ENCODE data around the gene TWNK. TPM values are rescaled to one million over a fixed set of nuclear protein-coding genes. Genes with fewer than 3 reads are reported as not detected.

Gene TWNK
- total and polyA plus RNA-seq, 10 of the 15 experiments (the other 5 are each of a cell fraction or from before 2014, with no cell fraction given): 13.6 to 32.8 (median 18.0) TPM

DNA sequence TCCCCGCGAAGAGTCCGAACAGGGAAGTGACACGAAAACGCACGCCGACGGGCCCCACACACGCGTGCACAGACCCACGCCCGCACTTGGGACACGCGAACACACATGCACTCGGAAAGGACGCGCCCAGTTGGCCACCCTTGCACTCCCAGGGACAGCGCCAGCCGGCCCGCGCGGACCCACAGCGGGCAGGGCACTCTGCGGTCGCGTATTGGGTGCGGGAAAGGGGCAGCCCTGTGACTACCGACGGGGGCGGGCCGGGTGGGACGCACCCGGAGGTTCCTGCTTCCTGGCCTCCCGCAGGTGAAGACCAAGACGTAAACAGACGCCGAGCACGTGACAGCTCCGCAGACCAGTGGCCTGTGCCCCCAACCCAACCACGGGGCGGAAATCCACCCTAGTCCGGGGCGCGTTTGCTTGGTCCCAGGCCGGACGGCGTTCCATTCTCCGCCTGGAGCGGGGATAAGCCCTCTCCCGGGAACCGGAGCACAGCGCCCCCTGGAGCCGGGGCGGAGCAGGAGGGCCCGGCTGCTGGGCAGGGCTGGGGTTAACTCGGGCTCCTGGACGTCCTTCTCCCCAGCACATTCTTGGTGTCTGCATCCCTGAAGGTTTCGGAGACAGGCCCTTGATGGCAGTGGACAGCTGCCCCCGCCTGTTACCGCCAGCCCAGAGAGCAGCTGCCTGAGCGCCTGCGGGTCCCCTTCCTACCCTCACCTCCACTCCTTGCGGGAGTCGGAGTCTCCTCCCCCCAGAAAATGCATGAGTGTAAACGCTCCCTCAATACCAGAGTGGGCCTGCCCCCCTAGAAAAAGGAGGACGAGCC is 10.2 kb downstream of the TWNK start (continued):
- TF ChIP-seq, protein P1, sequence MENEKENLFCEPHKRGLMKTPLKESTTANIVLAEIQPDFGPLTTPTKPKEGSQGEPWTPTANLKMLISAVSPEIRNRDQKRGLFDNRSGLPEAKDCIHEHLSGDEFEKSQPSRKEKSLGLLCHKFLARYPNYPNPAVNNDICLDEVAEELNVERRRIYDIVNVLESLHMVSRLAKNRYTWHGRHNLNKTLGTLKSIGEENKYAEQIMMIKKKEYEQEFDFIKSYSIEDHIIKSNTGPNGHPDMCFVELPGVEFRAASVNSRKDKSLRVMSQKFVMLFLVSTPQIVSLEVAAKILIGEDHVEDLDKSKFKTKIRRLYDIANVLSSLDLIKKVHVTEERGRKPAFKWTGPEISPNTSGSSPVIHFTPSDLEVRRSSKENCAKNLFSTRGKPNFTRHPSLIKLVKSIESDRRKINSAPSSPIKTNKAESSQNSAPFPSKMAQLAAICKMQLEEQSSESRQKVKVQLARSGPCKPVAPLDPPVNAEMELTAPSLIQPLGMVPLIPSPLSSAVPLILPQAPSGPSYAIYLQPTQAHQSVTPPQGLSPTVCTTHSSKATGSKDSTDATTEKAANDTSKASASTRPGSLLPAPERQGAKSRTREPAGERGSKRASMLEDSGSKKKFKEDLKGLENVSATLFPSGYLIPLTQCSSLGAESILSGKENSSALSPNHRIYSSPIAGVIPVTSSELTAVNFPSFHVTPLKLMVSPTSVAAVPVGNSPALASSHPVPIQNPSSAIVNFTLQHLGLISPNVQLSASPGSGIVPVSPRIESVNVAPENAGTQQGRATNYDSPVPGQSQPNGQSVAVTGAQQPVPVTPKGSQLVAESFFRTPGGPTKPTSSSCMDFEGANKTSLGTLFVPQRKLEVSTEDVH (IDR thresholded peaks at IDR 0.05; ENCODE audit: low read depth, partially characterized antibody): no peak
- TF ChIP-seq SIX5 (IDR thresholded peaks at IDR 0.05; ENCODE audit: low read depth, low read length, severe bottlenecking) (no peak), CBFB (IDR thresholded peaks at IDR 0.05; ENCODE audit: low read depth) (no peak), GATAD2B (conservative IDR thresholded peaks at IDR 0.05; ENCODE audit: low read depth) (peak; percentile 89; the same call in 1 of the 2 replicates), RCOR1 (conservative IDR thresholded peaks at IDR 0.05; ENCODE audit: low read depth, low read length) (no peak), HCFC1 (IDR thresholded peaks at IDR 0.05; ENCODE audit: low read length) (no peak), KAT2A (conservative IDR thresholded peaks at IDR 0.05; ENCODE audit: control insufficient read depth, low read depth, low read length) (no peak), TAF1 (IDR thresholded peaks at IDR 0.05; ENCODE audit: borderline replicate concordance, low read depth, low read length) (no peak), POLR2AphosphoS2 (IDR thresholded peaks at IDR 0.05; ENCODE audit: low read depth, low read length) (peak; percentile 43; the same call in 1 of the 2 replicates), RAD51 (IDR thresholded peaks at IDR 0.05) (peak; percentile 82), ESRRA (IDR thresholded peaks at IDR 0.05; ENCODE audit: low read length) (no peak), HDGF (IDR thresholded peaks at IDR 0.05) (no peak; the same call in 1 of the 2 replicates), BRCA1 (IDR thresholded peaks at IDR 0.05; ENCODE audit: low read depth, low read length) (no peak)
- TF ChIP-seq, protein P2, sequence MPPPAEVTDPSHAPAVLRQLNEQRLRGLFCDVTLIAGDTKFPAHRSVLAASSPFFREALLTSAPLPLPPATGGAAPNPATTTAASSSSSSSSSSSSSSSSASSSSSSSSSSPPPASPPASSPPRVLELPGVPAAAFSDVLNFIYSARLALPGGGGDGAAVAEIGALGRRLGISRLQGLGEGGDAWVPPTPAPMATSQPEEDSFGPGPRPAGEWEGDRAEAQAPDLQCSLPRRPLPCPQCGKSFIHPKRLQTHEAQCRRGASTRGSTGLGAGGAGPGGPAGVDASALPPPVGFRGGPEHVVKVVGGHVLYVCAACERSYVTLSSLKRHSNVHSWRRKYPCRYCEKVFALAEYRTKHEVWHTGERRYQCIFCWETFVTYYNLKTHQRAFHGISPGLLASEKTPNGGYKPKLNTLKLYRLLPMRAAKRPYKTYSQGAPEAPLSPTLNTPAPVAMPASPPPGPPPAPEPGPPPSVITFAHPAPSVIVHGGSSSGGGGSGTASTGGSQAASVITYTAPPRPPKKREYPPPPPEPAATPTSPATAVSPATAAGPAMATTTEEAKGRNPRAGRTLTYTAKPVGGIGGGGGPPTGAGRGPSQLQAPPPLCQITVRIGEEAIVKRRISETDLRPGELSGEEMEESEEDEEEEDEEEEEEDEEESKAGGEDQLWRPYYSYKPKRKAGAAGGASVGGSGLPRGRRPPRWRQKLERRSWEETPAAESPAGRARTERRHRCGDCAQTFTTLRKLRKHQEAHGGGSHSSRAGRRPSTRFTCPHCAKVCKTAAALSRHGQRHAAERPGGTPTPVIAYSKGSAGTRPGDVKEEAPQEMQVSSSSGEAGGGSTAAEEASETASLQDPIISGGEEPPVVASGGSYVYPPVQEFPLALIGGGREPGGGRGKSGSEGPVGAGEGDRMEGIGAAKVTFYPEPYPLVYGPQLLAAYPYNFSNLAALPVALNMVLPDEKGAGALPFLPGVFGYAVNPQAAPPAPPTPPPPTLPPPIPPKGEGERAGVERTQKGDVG (CRISPR knock-in tag; IDR thresholded peaks at IDR 0.05): no peak
- TF ChIP-seq, protein P3, sequence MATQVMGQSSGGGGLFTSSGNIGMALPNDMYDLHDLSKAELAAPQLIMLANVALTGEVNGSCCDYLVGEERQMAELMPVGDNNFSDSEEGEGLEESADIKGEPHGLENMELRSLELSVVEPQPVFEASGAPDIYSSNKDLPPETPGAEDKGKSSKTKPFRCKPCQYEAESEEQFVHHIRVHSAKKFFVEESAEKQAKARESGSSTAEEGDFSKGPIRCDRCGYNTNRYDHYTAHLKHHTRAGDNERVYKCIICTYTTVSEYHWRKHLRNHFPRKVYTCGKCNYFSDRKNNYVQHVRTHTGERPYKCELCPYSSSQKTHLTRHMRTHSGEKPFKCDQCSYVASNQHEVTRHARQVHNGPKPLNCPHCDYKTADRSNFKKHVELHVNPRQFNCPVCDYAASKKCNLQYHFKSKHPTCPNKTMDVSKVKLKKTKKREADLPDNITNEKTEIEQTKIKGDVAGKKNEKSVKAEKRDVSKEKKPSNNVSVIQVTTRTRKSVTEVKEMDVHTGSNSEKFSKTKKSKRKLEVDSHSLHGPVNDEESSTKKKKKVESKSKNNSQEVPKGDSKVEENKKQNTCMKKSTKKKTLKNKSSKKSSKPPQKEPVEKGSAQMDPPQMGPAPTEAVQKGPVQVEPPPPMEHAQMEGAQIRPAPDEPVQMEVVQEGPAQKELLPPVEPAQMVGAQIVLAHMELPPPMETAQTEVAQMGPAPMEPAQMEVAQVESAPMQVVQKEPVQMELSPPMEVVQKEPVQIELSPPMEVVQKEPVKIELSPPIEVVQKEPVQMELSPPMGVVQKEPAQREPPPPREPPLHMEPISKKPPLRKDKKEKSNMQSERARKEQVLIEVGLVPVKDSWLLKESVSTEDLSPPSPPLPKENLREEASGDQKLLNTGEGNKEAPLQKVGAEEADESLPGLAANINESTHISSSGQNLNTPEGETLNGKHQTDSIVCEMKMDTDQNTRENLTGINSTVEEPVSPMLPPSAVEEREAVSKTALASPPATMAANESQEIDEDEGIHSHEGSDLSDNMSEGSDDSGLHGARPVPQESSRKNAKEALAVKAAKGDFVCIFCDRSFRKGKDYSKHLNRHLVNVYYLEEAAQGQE (IDR thresholded peaks at IDR 0.05; ENCODE audit: low read depth, low read length): no peak
- TF ChIP-seq, protein P4, sequence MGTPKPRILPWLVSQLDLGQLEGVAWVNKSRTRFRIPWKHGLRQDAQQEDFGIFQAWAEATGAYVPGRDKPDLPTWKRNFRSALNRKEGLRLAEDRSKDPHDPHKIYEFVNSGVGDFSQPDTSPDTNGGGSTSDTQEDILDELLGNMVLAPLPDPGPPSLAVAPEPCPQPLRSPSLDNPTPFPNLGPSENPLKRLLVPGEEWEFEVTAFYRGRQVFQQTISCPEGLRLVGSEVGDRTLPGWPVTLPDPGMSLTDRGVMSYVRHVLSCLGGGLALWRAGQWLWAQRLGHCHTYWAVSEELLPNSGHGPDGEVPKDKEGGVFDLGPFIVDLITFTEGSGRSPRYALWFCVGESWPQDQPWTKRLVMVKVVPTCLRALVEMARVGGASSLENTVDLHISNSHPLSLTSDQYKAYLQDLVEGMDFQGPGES (IDR thresholded peaks at IDR 0.05): no peak
